Gastroesophageal sphincter (tissue), 3 donors: ENCODE data around the gene TMEM225.

ENCODE experiments used
- EP300 ChIP-seq: sonication (generic); formaldehyde crosslinking; IDR thresholded peaks from one replicate; pipeline ENCODE4 v1.6.1; 2017; ENCODE audit warnings: antibody characterized with exemption, mild to moderate bottlenecking
- POLR2AphosphoS5 ChIP-seq: sonication (generic); formaldehyde crosslinking; IDR thresholded peaks from one replicate; pipeline ENCODE4 v1.6.1; 2017; ENCODE audit warnings: antibody characterized with exemption
- TF ChIP-seq, protein P1 (sequence below), 4 experiments: fragments of 200-600 bp in 2 of 4; fragments of 450-650 bp in 2 of 4; sonication (generic) in 1 of 4; IDR thresholded peaks; one replicate each; pipeline ENCODE4 v1.5.1; 2017 to 2019; ENCODE audit warnings: antibody characterized with exemption in 4 of 4, mild to moderate bottlenecking in 2 of 4, moderate library complexity in 2 of 4

DNA sequence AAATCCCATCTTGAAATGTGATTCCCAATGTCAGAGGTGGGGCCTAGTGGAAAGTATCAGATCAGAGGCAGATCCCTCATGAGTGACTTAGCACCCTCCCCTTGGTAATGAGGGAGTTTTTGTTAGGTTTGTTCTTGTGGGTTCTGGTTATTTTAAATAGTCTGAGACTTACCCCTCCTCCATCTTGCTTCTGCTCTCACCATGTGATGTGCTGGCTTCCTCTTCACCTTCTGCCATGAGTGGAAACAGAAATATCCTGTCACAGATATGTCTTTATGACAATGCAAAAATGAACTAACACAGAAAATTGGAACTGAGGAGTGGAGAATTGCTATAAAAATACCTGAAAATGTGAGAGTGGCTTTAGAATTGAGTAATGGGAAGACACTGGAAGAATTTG lies 33.1 kb downstream of the TMEM225 start:
- no peak for TF ChIP-seq POLR2AphosphoS5
- TF ChIP-seq, protein P1, sequence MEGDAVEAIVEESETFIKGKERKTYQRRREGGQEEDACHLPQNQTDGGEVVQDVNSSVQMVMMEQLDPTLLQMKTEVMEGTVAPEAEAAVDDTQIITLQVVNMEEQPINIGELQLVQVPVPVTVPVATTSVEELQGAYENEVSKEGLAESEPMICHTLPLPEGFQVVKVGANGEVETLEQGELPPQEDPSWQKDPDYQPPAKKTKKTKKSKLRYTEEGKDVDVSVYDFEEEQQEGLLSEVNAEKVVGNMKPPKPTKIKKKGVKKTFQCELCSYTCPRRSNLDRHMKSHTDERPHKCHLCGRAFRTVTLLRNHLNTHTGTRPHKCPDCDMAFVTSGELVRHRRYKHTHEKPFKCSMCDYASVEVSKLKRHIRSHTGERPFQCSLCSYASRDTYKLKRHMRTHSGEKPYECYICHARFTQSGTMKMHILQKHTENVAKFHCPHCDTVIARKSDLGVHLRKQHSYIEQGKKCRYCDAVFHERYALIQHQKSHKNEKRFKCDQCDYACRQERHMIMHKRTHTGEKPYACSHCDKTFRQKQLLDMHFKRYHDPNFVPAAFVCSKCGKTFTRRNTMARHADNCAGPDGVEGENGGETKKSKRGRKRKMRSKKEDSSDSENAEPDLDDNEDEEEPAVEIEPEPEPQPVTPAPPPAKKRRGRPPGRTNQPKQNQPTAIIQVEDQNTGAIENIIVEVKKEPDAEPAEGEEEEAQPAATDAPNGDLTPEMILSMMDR (IDR thresholded peaks at IDR 0.05): no peak
- no peak for TF ChIP-seq EP300
